ENCODE results near the gene SETD6.

GRCh38 chr16:58503863-58504688 lies 11.2 kb upstream of the SETD6 start:
- TF ChIP-seq CTCF (IDR thresholded peaks at IDR 0.05) (no peak), EZH2phosphoT487 (IDR thresholded peaks at IDR 0.05) (no peak), EZH2 (IDR thresholded peaks at IDR 0.05) (no peak)
